SK-N-MC (cell line): Measurements from ENCODE around the gene IL1RAPL1.

Source experiments
- DNase-seq: peaks from one replicate; pipeline ENCODE4 v3.0.0-alpha.2; 2011; ENCODE audit warnings: low read depth, low spot score
- H3K27ac ChIP-seq: fragments of 200-600 bp; sonication (generic); 2 replicates; pipeline ENCODE4 v1.5.1; 2016; ENCODE audit warnings: mixed run types
- H3K36me3 ChIP-seq: fragments of 200-600 bp; sonication (generic); 2 replicates; pipeline ENCODE4 v1.6.1; 2017; ENCODE audit warnings: antibody characterized with exemption, low read length, mixed read lengths; ENCODE audit not compliant: insufficient read depth
- H3K4me3 ChIP-seq: fragments of 200-600 bp; sonication (generic); 2 replicates; pipeline ENCODE4 v1.5.1; 2016
- H3K9ac ChIP-seq: fragments of 200-600 bp; sonication (generic); 2 replicates; pipeline ENCODE4 v1.8.0; 2017; ENCODE audit warnings: mixed run types, mixed read lengths; ENCODE audit not compliant: insufficient read length
- H3K9me3 ChIP-seq: fragments of 200-600 bp; sonication (generic); 2 replicates; pipeline ENCODE4 v1.6.1; 2017; ENCODE audit warnings: low read depth, mild to moderate bottlenecking, antibody characterized with exemption, low read length, moderate library complexity, mixed read lengths
- EZH2 ChIP-seq: fragments of 200-600 bp; sonication (generic); IDR thresholded peaks from one replicate; pipeline ENCODE4 v1.6.1; 2017; ENCODE audit warnings: antibody characterized with exemption
- FOXP2 ChIP-seq: optimal IDR thresholded peaks from 2 replicates; pipeline ENCODE3; 2011; ENCODE audit warnings: mild to moderate bottlenecking, moderate library complexity; ENCODE audit not compliant: insufficient read depth; ENCODE audit errors: extremely low read length, control extremely low read depth
- POLR2AphosphoS5 ChIP-seq: IDR thresholded peaks from 2 replicates; pipeline ENCODE4 v1.6.1; 2012; ENCODE audit warnings: mild to moderate bottlenecking, low read depth, low read length, borderline replicate concordance

The IL1RAPL1 gene

DNA sequence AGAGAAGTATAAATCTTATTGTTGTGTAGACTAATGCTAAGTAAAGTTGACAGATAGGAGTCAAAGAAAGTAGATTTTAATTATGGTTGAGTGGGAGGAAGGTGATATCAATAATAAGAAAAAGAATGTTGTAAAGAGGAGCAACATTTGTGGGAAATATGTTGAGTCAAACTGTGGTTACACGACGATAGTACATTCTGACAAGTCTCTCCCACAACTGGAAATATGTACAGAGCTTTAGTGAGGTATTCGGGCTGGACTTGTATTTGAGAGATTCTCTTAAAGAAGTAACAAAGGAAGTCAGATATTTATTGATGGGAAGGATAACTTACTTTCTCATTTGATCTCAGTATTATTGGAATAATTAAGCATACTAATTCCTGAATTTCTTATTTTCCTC is 1102.8 kb downstream of the IL1RAPL1 start:
- no peaks in the 10 kb centered on the region for H3K9me3 ChIP-seq
- no peak overlapping the region for H3K4me3 ChIP-seq
- no peak overlapping the region for H3K27ac ChIP-seq
- TF ChIP-seq FOXP2 (no peak), EZH2 (no peak), POLR2AphosphoS5 (no peak)
- no peak overlapping the region for H3K9ac ChIP-seq
- DNase-seq = no peak
- H3K36me3 ChIP-seq = no peaks in the 10 kb centered on the region

DNA sequence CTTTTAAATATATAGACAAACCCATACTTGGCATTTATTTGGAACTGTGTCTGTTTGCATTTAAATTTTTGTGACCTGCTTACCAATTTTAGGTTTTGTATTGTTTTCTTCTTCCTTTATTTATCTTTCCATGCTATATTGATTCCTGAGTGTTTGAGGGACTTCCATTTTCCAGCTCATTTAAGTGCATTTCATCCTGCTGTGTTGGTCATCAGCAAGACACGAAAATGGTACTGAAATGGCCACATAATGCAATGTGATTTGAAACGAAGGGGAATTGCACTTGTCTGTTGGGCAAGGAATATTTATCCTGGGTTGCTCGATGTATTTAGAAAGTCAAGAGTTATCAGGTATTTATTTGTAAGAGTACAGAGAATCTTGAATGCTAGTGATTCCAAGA is 1103.8 kb downstream of the IL1RAPL1 start:
- no peaks in the 10 kb centered on the region for H3K9me3 ChIP-seq
- no peak overlapping the region for H3K4me3 ChIP-seq
- no peaks in the 10 kb centered on the region for H3K36me3 ChIP-seq
- no peak for TF ChIP-seq FOXP2
- no peak for DNase-seq
- no peak overlapping the region for H3K9ac ChIP-seq
- no peak overlapping the region for H3K27ac ChIP-seq

DNA sequence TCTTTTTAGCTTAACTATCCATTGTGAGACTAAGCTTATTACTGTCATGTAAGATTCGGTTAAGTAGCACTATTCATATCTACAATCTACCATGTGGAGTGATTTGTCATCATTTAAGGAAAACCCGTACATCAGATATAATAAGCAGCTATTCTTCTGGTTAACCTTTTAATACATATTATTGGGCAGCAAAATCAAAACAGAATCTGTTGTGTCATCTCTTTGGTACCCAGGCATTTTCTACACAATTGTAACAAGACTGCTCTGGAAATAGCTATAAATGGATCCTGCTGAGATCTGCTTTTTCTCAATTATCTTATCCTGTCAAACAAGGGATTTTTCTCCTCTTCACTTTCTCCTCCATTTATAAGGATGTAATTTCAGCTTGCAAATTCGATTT is 1106.7 kb downstream of the IL1RAPL1 start:
- Histone ChIP-seq H3K4me3 (no peak overlapping the region), H3K27ac (no peak overlapping the region), H3K9ac (no peak overlapping the region), H3K9me3 (no peaks in the 10 kb centered on the region), H3K36me3 (no peaks in the 10 kb centered on the region)
- no peak for DNase-seq
- TF ChIP-seq POLR2AphosphoS5 (no peak), FOXP2 (no peak), EZH2 (no peak)

DNA sequence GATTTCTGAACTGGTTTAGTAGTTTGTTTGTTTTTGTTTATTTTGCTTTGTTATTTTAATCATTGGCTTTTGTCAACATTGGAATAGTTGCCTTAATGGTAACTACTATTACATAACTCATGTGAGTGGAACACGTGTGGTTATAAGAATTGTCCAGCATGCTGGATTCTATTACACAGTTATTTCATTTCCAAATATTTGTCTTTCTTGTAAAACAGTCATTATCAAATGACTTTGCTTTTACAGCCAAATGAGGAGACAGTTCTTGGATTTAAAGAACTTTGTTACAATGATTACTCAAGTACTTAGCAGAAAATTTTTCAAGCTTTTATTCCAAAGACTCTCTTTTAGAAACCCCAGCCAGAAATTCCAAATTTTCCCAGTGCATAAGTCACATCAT is 1112.0 kb downstream of the IL1RAPL1 start:
- H3K4me3 ChIP-seq = no peak overlapping the region
- no peak for TF ChIP-seq EZH2
- TF ChIP-seq FOXP2 = no peak
- TF ChIP-seq POLR2AphosphoS5 = no peak
- H3K36me3 ChIP-seq = no peaks in the 10 kb centered on the region
- no peak overlapping the region for H3K9ac ChIP-seq
- no peaks in the 10 kb centered on the region for H3K9me3 ChIP-seq
- no peak overlapping the region for H3K27ac ChIP-seq
- DNase-seq = no peak

DNA sequence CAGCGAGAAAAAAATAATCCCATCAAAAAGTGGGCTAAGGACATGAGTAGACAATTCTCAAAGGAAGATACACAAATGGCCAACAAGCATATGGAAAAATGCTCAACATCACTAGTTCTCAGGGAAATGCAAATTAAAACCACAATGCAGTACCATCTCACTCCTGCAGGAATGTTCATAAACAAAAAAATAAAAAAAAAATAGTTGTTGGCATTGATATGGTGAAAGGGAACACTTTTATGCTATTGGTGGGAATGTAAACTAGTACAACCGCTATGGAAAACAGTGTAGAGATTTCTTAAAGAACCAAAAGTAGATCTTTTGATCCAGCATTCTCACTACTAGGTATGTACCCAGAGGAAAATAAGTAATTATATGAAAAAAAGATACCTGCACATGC is 1119.8 kb downstream of the IL1RAPL1 start:
- Histone ChIP-seq H3K9me3 (no peaks in the 10 kb centered on the region), H3K4me3 (no peak overlapping the region), H3K9ac (no peak overlapping the region), H3K36me3 (no peaks in the 10 kb centered on the region), H3K27ac (no peak overlapping the region)
- TF ChIP-seq EZH2 (no peak), POLR2AphosphoS5 (no peak), FOXP2 (no peak)
- no peak for DNase-seq

DNA sequence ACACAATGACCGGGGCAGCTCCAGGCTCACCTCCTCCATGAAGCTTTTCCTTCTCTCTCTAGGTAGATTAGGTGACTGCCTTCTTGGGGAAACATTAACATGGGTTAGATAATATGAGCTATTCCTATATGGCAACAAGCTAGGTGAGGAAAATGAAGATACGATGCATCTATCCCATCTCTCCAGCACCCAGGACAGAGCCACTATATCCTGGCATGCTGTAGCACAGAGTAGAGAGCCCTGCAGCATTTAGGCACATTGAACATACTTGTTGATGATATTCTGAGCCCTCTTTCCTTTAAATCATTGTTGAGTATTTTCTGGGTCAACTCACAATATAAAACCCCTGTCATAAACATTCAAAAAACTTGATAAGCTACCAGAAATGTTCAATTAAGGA is 1133.9 kb downstream of the IL1RAPL1 start:
- H3K27ac ChIP-seq = no peak overlapping the region
- DNase-seq = no peak
- no peaks in the 10 kb centered on the region for H3K36me3 ChIP-seq
- no peak overlapping the region for H3K4me3 ChIP-seq
- TF ChIP-seq POLR2AphosphoS5 (no peak), EZH2 (no peak), FOXP2 (no peak)
- H3K9ac ChIP-seq = no peak overlapping the region
- no peaks in the 10 kb centered on the region for H3K9me3 ChIP-seq

DNA sequence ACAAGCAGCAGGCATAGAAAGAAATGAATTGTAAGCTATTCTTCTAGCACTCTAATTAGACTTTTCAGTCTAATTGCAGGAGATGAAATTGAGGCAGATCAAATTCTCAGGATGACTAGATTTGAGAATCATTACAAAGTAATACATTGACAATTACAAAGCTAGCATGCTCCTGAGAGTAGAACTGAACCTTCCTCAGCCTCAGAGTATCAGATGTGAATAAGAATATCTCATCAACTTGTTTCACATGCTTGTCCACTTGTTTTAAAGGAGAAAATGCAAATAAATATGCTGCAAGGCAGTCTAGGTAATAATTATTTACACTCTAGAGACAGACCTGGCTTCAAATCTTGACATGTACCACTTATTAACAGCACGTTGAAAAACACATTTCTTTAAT is 1137.1 kb downstream of the IL1RAPL1 start:
- no peak overlapping the region for H3K27ac ChIP-seq
- no peaks in the 10 kb centered on the region for H3K9me3 ChIP-seq
- no peak overlapping the region for H3K9ac ChIP-seq
- DNase-seq = no peak
- no peaks in the 10 kb centered on the region for H3K36me3 ChIP-seq
- no peak overlapping the region for H3K4me3 ChIP-seq
- TF ChIP-seq FOXP2 (no peak), EZH2 (no peak), POLR2AphosphoS5 (no peak)

DNA sequence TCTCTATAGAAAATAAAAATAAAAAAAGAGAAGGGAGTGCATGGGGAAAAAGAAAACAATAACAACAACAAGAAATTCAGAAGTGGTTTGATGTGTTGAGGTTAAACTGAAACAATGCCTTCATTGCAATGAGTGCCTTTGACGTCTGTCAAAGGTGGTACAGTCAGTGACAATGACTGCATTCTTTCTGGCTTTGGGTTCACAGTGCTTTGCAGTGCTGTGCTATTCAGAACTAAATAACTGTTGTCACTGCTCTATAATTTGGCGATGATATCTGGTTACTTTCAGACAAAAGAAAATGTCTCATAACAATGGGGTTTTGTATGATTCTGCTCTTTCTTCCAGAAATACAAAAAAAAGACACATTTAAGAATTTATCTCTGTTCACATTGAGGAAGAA is 1139.6 kb downstream of the IL1RAPL1 start:
- no peak overlapping the region for H3K4me3 ChIP-seq
- H3K27ac ChIP-seq = no peak overlapping the region
- DNase-seq = no peak
- H3K9ac ChIP-seq = no peak overlapping the region
- H3K36me3 ChIP-seq = no peaks in the 10 kb centered on the region
- no peaks in the 10 kb centered on the region for H3K9me3 ChIP-seq
- no peak for TF ChIP-seq FOXP2

DNA sequence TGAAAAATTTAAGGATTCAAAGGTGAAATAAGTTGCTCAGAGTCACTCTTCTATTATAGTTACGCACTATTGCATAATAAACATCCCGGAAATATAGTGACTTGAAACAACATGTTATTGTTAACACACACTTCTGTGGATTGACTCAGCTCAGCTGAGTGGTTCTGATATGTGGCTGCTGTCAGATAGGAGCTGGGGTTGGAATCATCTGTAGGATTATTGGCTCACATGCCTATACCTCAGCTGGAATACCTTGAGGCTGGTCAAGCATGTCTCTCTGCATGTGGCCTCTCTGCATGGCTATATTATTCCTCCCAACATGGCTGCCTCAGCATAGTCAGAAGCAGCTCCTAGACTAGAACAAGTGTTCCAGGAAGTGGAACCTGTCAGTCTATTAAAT is 1141.4 kb downstream of the IL1RAPL1 start:
- H3K9me3 ChIP-seq = no peaks in the 10 kb centered on the region
- H3K36me3 ChIP-seq = no peaks in the 10 kb centered on the region
- no peak overlapping the region for H3K9ac ChIP-seq
- no peak for DNase-seq
- H3K4me3 ChIP-seq = no peak overlapping the region
- TF ChIP-seq FOXP2 (no peak), POLR2AphosphoS5 (no peak), EZH2 (no peak)
- H3K27ac ChIP-seq = no peak overlapping the region

DNA sequence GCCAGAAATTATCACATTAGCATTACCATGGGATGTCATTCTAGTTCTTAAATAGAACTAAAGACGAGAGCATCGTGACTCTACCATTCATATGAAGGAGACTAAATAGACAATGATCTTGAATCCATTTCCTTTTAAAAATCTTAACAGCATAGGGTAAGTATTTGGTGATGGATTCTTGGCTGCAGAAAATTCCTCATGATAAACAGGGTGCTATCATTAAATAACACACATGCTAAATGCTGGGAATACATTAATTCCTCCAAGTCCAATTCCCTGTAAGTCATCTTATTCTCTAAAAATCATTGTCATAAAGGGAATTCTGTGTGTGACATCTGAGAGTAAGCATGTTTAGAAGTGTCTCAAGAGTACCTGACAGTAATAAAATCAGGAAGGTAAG is 1157.7 kb downstream of the IL1RAPL1 start:
- no peak for TF ChIP-seq FOXP2
- TF ChIP-seq EZH2 = no peak
- TF ChIP-seq POLR2AphosphoS5 = no peak
- Histone ChIP-seq H3K9me3 (no peaks in the 10 kb centered on the region), H3K36me3 (no peaks in the 10 kb centered on the region), H3K27ac (no peak overlapping the region), H3K4me3 (no peak overlapping the region), H3K9ac (no peak overlapping the region)
- no peak for DNase-seq

DNA sequence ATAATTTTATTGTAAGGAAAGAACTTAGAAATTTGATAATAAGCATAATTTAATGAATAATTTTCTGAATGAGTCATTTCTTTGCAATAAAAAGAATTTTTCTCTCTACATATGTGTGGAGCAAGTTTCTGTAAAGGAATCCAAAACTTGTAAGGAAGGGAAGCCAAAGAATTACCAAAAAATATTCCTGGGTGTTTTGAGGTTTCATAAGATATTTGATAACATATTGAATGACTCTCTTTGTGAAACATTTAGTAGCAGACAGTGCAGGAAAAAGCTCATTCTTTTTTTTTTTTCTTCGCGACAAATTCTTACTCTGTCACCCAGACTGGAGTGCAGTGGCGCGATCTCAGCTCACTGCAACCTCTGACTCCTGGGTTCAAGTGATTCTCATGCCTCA is 1159.1 kb downstream of the IL1RAPL1 start:
- Histone ChIP-seq H3K27ac (no peak overlapping the region), H3K36me3 (no peaks in the 10 kb centered on the region), H3K9me3 (no peaks in the 10 kb centered on the region), H3K4me3 (no peak overlapping the region), H3K9ac (no peak overlapping the region)
- DNase-seq = no peak
- no peak for TF ChIP-seq POLR2AphosphoS5
- TF ChIP-seq EZH2 = no peak
- no peak for TF ChIP-seq FOXP2
